AG04450 (cell line): ENCODE measurements around the gene RGS6. TPM values are rescaled to one million over a fixed set of nuclear protein-coding genes. Genes with fewer than 3 reads are reported as not detected.

Source experiments
- CTCF ChIA-PET: fragments of 300-600, 350-600 bp; formaldehyde crosslinking; extraction: SDS; loops from one replicate; lab custom pipeline; 2022; ENCODE audit warnings: antibody characterized with exemption, inconsistent platforms; lab: Charles Lee
- POLR2A ChIA-PET: fragments of 350-600 bp; formaldehyde crosslinking; extraction: SDS; loops from one replicate; lab custom pipeline; 2021; ENCODE audit warnings: antibody characterized with exemption, inconsistent platforms; lab: Yijun Ruan, JAX
- DNase-seq: peaks from one replicate; pipeline ENCODE4 v3.0.0-alpha.2; 2011; ENCODE audit warnings: low read depth, low spot score
- H3K27ac ChIP-seq: one replicate; pipeline ENCODE4 v1.5.1; 2012; ENCODE audit warnings: low read depth, low read length, control low read depth
- H3K27me3 ChIP-seq: one replicate; pipeline ENCODE4 v1.6.0; 2012; ENCODE audit warnings: low read length; ENCODE audit not compliant: control insufficient read depth, insufficient read depth
- H3K4me3 ChIP-seq: 2 replicates; pipeline ENCODE4 v1.5.1; 2011; ENCODE audit warnings: mild to moderate bottlenecking, low read depth, low read length, control low read depth
- H3K9me3 ChIP-seq: 2 replicates; pipeline ENCODE4 v1.5.1; 2012; ENCODE audit warnings: low read length; ENCODE audit not compliant: control insufficient read depth, insufficient read depth
- polyA plus RNA-seq: library from polyadenylated mRNA; depleted of rRNA; stranded (reverse); fragments of >200 nt; gene quantifications from 2 replicates; pipeline ENCODE4 v1.2.3, GENCODE V29; 2011
- TF ChIP-seq, protein P1 (sequence below): IDR thresholded peaks from 2 replicates; pipeline ENCODE4 v1.5.1; 2011; ENCODE audit warnings: low read depth, low read length, control low read depth, inconsistent platforms

RGS6 gene
- polyA plus RNA-seq, 1 experiment = not detected

DNA sequence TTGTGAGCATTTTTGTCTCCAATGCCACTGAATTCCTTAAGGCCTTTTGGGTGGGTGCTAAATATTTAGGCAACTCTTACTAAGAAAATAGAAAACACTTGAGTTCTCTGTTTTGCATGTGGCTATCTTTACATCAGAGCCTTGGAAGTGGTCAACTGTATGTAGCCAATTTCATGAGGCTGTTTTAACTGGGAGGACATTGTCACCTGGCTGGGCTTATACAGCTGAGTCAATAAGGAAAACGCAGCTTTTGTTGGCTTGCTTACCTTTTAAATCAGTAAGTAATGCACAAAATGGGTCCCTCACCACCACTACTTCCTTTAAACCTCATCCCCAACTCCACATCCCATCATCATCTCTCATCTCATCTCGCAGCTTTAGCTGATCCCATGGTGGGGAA is 194.3 kb downstream of the RGS6 start:
- H3K4me3 ChIP-seq = no peak overlapping the region
- DNase-seq = no peak
- POLR2A ChIA-PET = no interaction called here
- H3K9me3 ChIP-seq = no peaks in the 10 kb centered on the region
- H3K27me3 ChIP-seq = no peaks in the 10 kb centered on the region
- CTCF ChIA-PET = no interaction called here
- H3K27ac ChIP-seq = no peak overlapping the region
- TF ChIP-seq, protein P1, sequence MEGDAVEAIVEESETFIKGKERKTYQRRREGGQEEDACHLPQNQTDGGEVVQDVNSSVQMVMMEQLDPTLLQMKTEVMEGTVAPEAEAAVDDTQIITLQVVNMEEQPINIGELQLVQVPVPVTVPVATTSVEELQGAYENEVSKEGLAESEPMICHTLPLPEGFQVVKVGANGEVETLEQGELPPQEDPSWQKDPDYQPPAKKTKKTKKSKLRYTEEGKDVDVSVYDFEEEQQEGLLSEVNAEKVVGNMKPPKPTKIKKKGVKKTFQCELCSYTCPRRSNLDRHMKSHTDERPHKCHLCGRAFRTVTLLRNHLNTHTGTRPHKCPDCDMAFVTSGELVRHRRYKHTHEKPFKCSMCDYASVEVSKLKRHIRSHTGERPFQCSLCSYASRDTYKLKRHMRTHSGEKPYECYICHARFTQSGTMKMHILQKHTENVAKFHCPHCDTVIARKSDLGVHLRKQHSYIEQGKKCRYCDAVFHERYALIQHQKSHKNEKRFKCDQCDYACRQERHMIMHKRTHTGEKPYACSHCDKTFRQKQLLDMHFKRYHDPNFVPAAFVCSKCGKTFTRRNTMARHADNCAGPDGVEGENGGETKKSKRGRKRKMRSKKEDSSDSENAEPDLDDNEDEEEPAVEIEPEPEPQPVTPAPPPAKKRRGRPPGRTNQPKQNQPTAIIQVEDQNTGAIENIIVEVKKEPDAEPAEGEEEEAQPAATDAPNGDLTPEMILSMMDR = no peak

DNA sequence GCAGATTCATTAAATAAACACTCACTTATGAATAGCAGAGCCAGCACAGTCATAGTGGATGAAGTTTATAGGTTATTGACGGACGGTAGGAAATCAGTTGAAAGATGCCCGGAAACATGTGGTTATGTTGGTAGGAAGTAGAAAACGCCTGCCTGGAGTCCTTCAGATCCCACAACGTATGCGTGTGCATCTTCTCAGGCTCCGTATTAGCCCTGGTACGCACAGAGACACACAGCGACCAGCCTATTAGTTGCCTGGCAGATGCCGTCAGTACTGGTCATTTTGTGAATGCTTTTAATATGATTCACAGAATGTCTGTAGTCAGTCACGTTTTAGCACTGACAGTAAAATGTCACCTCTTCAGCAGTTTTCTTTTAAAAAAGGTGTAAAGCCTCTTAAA is 196.4 kb downstream of the RGS6 start:
- no peaks in the 10 kb centered on the region for H3K9me3 ChIP-seq
- ChIA-PET POLR2A (no interaction called here), CTCF (no interaction called here)
- H3K4me3 ChIP-seq = no peak overlapping the region
- H3K27me3 ChIP-seq = no peaks in the 10 kb centered on the region
- no peak overlapping the region for H3K27ac ChIP-seq
- TF ChIP-seq, protein P1 = no peak
- no peak for DNase-seq

DNA sequence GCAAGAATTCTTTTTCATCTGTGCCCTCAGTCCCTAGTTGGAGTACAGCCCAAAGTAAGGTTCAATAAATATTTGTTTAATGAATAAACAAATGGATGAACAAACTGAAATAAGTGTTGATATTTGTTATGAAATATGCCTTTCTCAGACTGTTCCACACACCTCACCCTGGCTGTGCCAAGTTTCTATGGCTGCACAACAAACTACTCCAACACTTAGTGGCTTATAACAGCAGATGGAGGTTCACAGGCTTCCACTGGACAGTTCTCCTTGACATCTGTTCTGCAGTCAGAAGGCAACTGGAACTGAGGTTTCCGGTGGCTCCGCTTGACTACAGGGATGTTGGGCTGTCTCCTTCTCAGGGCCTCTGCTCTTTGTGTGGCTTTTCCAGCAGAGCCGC is 197.1 kb downstream of the RGS6 start:
- Histone ChIP-seq H3K9me3 (no peaks in the 10 kb centered on the region), H3K4me3 (no peak overlapping the region), H3K27ac (no peak overlapping the region), H3K27me3 (no peaks in the 10 kb centered on the region)
- ChIA-PET CTCF (no interaction called here), POLR2A (no interaction called here)
- no peak for DNase-seq
- TF ChIP-seq, protein P1 = no peak

DNA sequence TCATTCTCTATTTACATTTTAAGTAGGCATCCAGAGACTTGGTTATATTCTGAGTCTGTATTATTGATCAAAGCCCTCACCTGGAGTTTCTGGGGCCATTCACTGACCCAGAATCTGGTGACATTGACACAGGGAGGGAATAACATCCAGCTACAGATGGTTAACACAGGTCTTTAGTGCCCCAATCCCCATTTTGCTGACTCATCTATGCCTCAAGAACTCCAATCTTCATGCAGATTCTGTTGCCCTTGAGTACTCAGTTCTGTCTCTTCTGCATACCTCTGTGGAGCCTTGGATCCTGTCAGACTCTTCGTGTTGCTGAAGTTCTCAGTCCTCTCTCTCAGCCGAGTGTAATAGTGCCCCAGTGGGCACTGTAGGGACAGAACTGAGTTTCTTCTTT is 208.9 kb downstream of the RGS6 start:
- H3K27ac ChIP-seq = no peak overlapping the region
- no peak overlapping the region for H3K4me3 ChIP-seq
- DNase-seq = no peak
- CTCF ChIA-PET = no interaction called here
- TF ChIP-seq, protein P1 = no peak
- H3K9me3 ChIP-seq = no peaks in the 10 kb centered on the region
- no peaks in the 10 kb centered on the region for H3K27me3 ChIP-seq
- POLR2A ChIA-PET = no interaction called here

DNA sequence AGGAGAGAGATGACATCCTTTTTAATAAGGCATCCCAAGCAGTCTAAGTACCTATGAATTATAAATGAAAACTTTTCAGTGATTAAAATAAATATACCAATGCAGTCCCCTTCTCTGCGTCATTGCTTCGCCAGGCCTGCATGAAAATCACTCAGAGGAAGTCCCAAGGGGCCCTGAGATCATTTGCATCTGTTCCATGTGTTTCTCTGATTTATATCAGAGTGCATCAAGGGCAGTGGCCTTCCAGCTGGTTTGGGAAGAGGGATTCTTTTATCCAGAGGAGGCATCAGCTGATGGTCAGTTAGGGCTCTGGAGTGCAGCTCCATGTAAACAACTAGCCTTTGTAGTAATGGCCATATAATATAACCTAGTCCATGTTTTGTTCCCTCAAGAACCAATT is 210.1 kb downstream of the RGS6 start:
- H3K9me3 ChIP-seq = no peaks in the 10 kb centered on the region
- TF ChIP-seq, protein P1 = no peak
- H3K4me3 ChIP-seq = no peak overlapping the region
- CTCF ChIA-PET = no interaction called here
- no peak overlapping the region for H3K27ac ChIP-seq
- no peaks in the 10 kb centered on the region for H3K27me3 ChIP-seq
- no peak for DNase-seq
- POLR2A ChIA-PET = no interaction called here
